ENCODE results near the gene ATP6V0B. TPM values are rescaled to one million over a fixed set of nuclear protein-coding genes. Genes with fewer than 3 reads are reported as not detected.
A peak's percentile ranks its signal among the peaks of the same experiment; 100 is the strongest.

Gene ATP6V0B
- total RNA-seq, 4 donors from 2014 or later, result 68.1 to 122 (median 98.2) TPM

- WGBS, result 57% methylated on average over 5 of the region's 5 CpGs
These were observed 4.3 kb upstream of the ATP6V0B start for GRCh38 chr1:43970502-43970901.

GRCh38 chr1:43970911-43971310, 3.8 kb upstream of the ATP6V0B start:
- no peaks in the 10 kb centered on the region for H3K27me3 ChIP-seq
- peaks cover 26 to 41% (median 37%) of the 10 kb centered on the region in 4 donors for H3K4me1 ChIP-seq
- intact Hi-C loops (cut with DNase I), result no loop called here
- peak overlapping the region; percentile 79 to 95 (median 82) for H3K4me3 ChIP-seq
- H3K27ac ChIP-seq (replicated peaks in 1 of 4), result no peak overlapping the region
- DNase-seq (ENCODE audit: extremely low spot score), result no peak
- WGBS, result 88% methylated on average over 9 of the region's 9 CpGs
- H3K36me3 ChIP-seq, result peaks cover 4 to 43% (median 39%) of the 10 kb centered on the region in 4 donors
- no peaks in the 10 kb centered on the region for H3K9me3 ChIP-seq
- TF ChIP-seq EP300 (IDR thresholded peaks at IDR 0.05), result no peak
- no peak for TF ChIP-seq CTCF (IDR thresholded peaks at IDR 0.05)
- no peak for TF ChIP-seq POLR2A (IDR thresholded peaks at IDR 0.05; ENCODE audit: low read depth)
- no peak for TF ChIP-seq POLR2AphosphoS5 (IDR thresholded peaks at IDR 0.05)

More at GRCh38 chr1:43970502-43970901, 4.3 kb upstream of the ATP6V0B start:
- peaks cover 4 to 47% (median 42%) of the 10 kb centered on the region in 4 donors for H3K36me3 ChIP-seq
- no peak for DNase-seq (ENCODE audit: extremely low spot score)
- intact Hi-C loops (cut with DNase I), result no loop called here
- no peaks in the 10 kb centered on the region for H3K27me3 ChIP-seq
- TF ChIP-seq POLR2A (IDR thresholded peaks at IDR 0.05; ENCODE audit: low read depth), result no peak
- no peak for TF ChIP-seq CTCF (IDR thresholded peaks at IDR 0.05)
- TF ChIP-seq EP300 (IDR thresholded peaks at IDR 0.05), result no peak
- TF ChIP-seq POLR2AphosphoS5 (IDR thresholded peaks at IDR 0.05), result no peak
- no peaks in the 10 kb centered on the region for H3K9me3 ChIP-seq
- peak overlapping the region in 2 of 4 donors; percentile 65 to 69 for H3K27ac ChIP-seq (replicated peaks in 1 of 4)
- H3K4me3 ChIP-seq, result peak overlapping the region; percentile 79 to 95 (median 82)
- H3K4me1 ChIP-seq, result peaks cover 22 to 37% (median 33%) of the 10 kb centered on the region in 4 donors

GRCh38 chr1:43971336-43971980, 3.3 kb upstream of the ATP6V0B start:
- peaks cover 6 to 43% (median 39%) of the 10 kb centered on the region in 4 donors for H3K36me3 ChIP-seq
- intact Hi-C loops (cut with DNase I), result no loop called here
- no peak overlapping the region for H3K4me3 ChIP-seq
- H3K27ac ChIP-seq (replicated peaks in 1 of 4), result no peak overlapping the region
- peaks cover 32 to 46% (median 43%) of the 10 kb centered on the region in 4 donors for H3K4me1 ChIP-seq
- WGBS, result 92% methylated on average over 14 of the region's 17 CpGs
- no peaks in the 10 kb centered on the region for H3K27me3 ChIP-seq
- DNase-seq (ENCODE audit: extremely low spot score), result no peak
- TF ChIP-seq CTCF (IDR thresholded peaks at IDR 0.05), result no peak
- H3K9me3 ChIP-seq, result no peaks in the 10 kb centered on the region

- intact Hi-C loops (cut with DNase I), result no loop called here
- Histone ChIP-seq H3K4me1 (peaks cover 53 to 70% (median 67%) of the 10 kb centered on the region in 4 donors), H3K36me3 (peaks cover 16 to 48% (median 43%) of the 10 kb centered on the region in 4 donors), H3K27ac (replicated peaks in 1 of 4) (peak overlapping the region; percentile 93 to 98 (median 95)), H3K27me3 (no peaks in the 10 kb centered on the region), H3K4me3 (peak overlapping the region; percentile 85 to 99 (median 94)), H3K9me3 (no peaks in the 10 kb centered on the region)
- DNase-seq (ENCODE audit: extremely low spot score), result no peak
- TF ChIP-seq POLR2A (IDR thresholded peaks at IDR 0.05; ENCODE audit: low read depth), result no peak
- TF ChIP-seq POLR2AphosphoS5 (IDR thresholded peaks at IDR 0.05), result no peak
- no peak for TF ChIP-seq CTCF (IDR thresholded peaks at IDR 0.05)
- no peak for TF ChIP-seq EP300 (IDR thresholded peaks at IDR 0.05)
- 43% methylated on average over 9 of the region's 9 CpGs for WGBS
These were observed 748 bp upstream of the ATP6V0B start for GRCh38 chr1:43973981-43974442.

All from esophagus muscularis mucosa (tissue), 4 donors.